Measurements from ENCODE around the gene KLHL26. TPM values are rescaled to one million over a fixed set of nuclear protein-coding genes. Genes with fewer than 3 reads are reported as not detected.

KLHL26 gene
- total RNA-seq, 1 donor from 2014 or later: 12.3 TPM

GRCh38 chr19:18650021-18650390 lies 13.2 kb downstream of the KLHL26 start:
- no peak for DNase-seq (ENCODE audit: low read depth, low spot score)
- Mint-ChIP-seq H3K4me3 (peak overlapping the region; percentile 45), H3K36me3 (ENCODE audit: low read depth) (no peaks in the 10 kb centered on the region), H3K9me3 (no peaks in the 10 kb centered on the region), H3K27ac (ENCODE audit: unreplicated experiment) (no peak overlapping the region), H3K4me1 (peaks cover 52% of the 10 kb centered on the region), H3K27me3 (ENCODE audit: low read depth) (no peaks in the 10 kb centered on the region)
- no peak for TF ChIP-seq CTCF (conservative IDR thresholded peaks at IDR 0.05)

DNA sequence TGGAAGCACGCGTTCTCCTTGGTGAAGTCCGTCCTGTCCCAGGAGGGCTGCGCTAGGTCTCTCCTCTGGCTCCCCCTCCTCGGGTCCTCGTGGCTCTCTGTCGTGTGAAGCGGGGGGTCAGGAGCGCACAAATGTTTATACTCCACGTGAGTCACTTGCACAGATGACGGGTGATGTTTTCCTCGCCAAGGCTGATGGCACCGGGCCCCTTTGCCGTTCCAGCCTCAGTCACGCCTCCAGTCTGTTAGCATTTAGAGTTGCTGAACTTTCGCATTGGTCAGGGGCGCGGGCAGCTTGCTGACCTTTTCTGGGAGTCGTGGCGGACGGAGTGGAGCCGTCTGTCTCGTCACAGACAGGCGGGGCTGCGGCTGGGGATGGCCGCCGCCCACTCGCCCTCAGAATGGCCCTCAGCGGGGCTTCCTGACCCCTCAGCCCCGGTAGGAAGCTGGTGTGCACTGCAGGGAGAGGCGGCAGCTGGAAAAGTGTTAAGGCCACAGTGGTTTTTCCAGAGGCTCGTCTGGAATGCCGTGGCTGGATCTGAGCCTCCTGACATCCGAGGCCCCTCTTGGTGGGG lies 13.7 kb downstream of the KLHL26 start:
- Mint-ChIP-seq H3K4me1 (peaks cover 51% of the 10 kb centered on the region), H3K36me3 (ENCODE audit: low read depth) (no peaks in the 10 kb centered on the region), H3K9me3 (no peaks in the 10 kb centered on the region), H3K4me3 (peak overlapping the region; percentile 57), H3K27me3 (ENCODE audit: low read depth) (no peaks in the 10 kb centered on the region), H3K27ac (ENCODE audit: unreplicated experiment) (no peak overlapping the region)
- no peak for DNase-seq (ENCODE audit: low read depth, low spot score)
- no peak for TF ChIP-seq CTCF (conservative IDR thresholded peaks at IDR 0.05)

GRCh38 chr19:18651300-18651699 lies 14.5 kb downstream of the KLHL26 start:
- DNase-seq (ENCODE audit: low read depth, low spot score): no peak
- Mint-ChIP-seq H3K4me1 (peaks cover 51% of the 10 kb centered on the region), H3K27me3 (ENCODE audit: low read depth) (no peaks in the 10 kb centered on the region), H3K4me3 (peak overlapping the region; percentile 57), H3K36me3 (ENCODE audit: low read depth) (no peaks in the 10 kb centered on the region), H3K9me3 (no peaks in the 10 kb centered on the region), H3K27ac (ENCODE audit: unreplicated experiment) (no peak overlapping the region)
- TF ChIP-seq CTCF (conservative IDR thresholded peaks at IDR 0.05): no peak

GRCh38 chr19:18651733-18652132 lies 14.9 kb downstream of the KLHL26 start:
- no peaks in the 10 kb centered on the region for H3K27me3 Mint-ChIP-seq (ENCODE audit: low read depth)
- H3K4me1 Mint-ChIP-seq: peaks cover 48% of the 10 kb centered on the region
- peak overlapping the region; percentile 43 for H3K27ac Mint-ChIP-seq (ENCODE audit: unreplicated experiment)
- H3K9me3 Mint-ChIP-seq: no peaks in the 10 kb centered on the region
- DNase-seq (ENCODE audit: low read depth, low spot score): no peak
- TF ChIP-seq CTCF (conservative IDR thresholded peaks at IDR 0.05): no peak
- no peak overlapping the region for H3K4me3 Mint-ChIP-seq
- H3K36me3 Mint-ChIP-seq (ENCODE audit: low read depth): no peaks in the 10 kb centered on the region

DNA sequence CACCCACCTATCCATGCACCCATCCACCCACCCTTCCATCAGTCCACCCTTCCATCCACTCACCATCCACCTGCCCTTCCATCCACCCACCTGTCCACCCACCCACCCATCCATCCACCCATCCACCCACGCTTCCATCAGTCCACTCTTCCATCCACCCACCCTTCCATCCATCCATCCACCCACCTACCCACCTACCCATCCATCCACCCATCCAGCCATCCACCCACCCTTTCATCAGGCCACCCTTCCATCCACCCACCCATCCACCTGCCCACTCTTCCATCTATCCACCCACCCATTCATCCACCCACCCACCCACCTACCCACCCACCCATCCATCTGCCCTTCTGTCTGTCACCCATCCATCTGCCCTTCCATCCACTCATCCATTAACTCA lies 17.0 kb downstream of the KLHL26 start:
- Mint-ChIP-seq H3K4me1 (peaks cover 55% of the 10 kb centered on the region), H3K36me3 (ENCODE audit: low read depth) (no peaks in the 10 kb centered on the region), H3K27me3 (ENCODE audit: low read depth) (peaks cover 6% of the 10 kb centered on the region), H3K27ac (ENCODE audit: unreplicated experiment) (no peak overlapping the region), H3K9me3 (no peaks in the 10 kb centered on the region), H3K4me3 (no peak overlapping the region)
- TF ChIP-seq CTCF (conservative IDR thresholded peaks at IDR 0.05): no peak
- DNase-seq (ENCODE audit: low read depth, low spot score): no peak
